Measurements from ENCODE around the gene FFAR2.
"Not testable (repeated sequence)": the region's sequence is repeated elsewhere in the genome, so short reads cannot be mapped to it uniquely, and the experiment has no call there.

FFAR2 gene

DNA sequence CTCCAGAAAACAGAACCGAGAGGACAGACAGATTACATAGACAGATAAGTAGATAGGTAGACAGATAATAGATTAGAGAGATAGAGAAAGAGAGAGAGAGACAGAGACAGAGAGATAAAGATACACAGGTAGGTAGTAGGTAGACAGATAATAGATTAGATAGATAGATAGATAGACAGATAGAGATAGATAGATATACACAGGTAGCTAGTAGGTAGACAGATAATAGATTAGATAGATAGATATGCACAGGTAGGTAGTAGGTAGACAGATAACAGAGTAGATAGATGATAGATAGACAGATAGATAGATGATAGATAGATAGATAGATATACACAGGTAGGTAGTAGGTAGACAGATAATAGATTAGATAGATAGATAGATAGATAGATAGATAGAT lies 10.1 kb downstream of the FFAR2 start:
- DNase-seq: no peak

DNA sequence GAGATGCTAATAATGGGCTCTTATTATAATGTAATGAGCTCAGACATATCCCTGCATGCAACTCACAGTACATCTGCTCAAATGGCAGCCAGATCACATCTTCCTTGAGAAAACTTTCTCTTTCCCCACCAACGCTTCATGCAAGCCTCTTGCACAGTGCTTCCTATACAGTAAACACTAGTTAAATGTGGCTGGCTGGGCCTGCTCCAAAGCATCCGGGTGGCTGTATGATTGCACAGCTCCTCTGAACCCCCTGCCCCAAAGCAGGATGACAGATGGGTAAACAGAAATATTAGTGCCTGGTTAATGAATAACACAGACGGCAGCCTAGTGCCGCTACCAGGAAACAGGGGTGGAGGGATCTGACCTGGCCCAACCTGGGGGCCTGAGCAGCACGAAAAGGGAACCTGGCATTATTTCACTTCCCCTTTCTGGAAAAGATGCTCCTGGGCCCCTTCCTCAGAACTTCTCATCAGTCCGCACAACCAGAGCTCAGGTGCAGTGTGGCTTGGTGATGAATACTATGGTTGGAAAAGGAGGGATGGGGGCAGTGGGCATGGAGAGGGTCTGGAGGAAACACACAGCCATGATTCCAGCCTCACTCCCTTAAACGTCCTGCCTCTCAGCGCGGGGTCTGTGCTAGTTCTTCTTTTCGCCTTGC lies 10.8 kb downstream of the FFAR2 start:
- no peak for DNase-seq

DNA sequence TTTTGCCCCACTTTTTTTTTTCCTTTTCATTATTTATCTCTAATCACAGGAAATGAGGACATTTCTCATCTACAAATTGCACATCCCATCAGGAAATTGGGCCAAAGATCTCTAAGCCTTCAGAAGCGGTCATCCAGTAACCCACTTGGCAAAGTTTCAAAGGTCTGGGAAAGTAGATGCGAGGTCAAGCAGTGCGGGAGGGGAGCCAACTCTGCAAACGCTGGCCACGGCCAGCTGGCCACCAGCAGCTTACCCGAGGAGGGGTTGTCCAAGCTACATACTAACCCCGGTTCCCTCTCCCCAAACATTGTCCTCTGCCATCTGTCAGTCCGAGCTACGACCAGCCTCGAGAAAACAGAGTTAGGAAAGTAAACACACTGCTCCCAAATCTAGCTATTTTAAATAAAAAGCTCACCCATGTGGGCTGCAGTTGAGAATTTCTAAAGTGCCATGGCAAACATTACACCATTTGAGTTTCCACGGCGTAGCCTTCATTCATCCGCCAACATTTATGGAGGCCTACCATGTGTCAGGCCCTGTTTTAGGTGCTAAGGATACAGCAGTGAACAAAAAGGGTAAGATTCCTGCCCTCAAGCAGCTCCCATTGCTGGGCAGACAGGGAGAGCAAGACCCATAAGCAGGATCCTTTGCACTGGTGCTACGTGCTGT lies 11.5 kb downstream of the FFAR2 start:
- DNase-seq: no peak

DNA sequence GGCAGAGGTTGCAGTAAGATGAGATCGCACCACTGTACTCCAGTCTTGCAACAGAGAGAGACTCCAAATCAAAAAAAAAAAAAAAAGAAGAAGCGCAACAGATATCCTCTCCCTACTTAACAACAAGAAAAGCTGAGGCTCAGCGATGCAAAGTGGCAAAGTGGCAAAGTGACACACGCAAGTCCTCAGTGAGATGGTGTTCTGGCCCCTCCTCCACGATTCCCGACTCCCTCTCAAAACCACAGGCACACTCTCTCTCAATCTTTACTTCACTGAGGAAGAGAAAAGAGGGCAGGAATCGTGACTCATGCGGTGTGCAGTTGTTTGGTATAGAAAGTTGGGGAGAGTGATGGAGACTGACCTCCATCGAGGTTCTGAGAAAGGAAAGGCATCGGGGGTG lies 12.6 kb downstream of the FFAR2 start:
- no peak for DNase-seq

DNA sequence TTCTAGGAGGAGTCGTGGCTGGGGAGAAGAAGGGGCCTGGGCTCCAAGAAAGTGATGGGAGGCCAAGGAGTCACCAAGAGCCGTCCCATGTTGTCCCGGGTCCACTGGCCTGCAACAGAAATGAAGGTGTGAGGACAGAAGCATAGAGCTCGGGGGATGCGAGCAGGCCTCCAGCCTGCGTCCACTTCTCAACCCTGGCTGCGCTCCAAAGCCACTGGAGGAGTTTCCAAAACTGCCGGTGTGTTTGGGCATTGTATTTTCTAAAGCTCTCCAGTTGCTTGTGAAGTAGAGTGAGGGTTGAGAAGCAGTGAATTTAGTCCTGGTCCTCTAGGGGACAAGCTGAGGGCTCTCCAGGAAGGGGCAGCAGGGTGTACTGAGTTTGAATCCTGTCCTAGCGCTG lies 13.0 kb downstream of the FFAR2 start:
- no peak for DNase-seq

DNA sequence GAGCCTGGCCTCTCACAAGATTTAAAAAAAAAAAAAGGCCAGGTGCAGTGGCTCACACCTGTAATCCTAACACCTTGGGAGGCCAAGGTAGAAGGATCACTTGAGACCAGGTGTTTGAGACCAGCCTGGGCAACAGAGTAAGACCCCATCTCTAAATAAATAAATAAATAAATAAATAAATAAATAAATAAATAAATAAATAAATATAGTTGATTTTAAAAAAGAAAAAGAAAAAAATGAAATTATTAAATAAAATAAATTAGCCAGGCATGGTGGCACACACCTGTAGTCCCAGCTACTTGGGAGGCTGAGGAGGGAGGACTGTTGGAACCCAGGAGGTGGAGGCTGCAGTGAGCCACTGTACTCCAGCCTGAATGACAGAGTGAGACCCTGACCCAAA lies 13.7 kb downstream of the FFAR2 start:
- DNase-seq: not testable (repeated sequence)

DNA sequence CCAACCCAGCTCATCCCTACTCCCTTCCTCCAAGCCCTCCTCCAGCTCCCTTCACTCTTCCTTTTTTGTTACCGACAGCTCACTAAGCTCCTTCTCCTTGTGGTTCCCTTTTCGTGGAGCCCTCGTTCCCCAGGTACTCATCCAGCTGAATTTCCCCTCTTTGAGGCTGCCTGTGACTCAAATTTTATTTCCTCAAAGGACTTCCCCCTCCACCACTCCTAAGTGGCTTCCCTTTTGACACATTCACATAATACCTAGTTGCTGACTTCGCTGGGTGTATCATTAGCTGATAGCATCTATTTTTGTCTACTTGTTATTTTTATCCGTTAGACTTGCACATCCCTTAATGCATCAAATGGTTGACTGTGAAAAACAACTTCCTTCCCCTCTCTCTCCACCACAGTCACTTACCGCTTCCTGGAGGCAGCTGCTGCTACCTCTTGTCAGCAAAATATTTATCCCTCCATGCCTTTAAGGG lies 14.5 kb downstream of the FFAR2 start:
- peak; percentile 71 for DNase-seq

DNA sequence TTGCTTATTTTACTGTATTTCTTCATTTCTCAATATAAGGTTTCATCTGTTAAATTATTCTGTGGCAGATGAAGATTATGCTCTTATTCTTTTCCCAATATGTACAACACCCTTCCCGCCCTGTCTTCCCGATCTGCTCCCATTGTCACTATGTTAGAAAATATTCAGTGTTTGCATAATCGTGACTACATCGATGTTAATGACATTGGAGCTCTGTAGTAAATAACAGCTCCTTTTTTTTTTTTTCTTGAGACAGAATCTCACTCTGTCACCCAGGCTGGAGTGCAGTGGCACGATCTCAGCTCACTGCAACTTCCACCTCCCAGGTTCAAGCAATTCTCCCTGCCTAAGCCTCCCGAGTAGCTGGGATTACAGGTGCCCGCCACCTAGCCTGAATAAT lies 14.9 kb downstream of the FFAR2 start:
- not testable (repeated sequence) for DNase-seq

DNA sequence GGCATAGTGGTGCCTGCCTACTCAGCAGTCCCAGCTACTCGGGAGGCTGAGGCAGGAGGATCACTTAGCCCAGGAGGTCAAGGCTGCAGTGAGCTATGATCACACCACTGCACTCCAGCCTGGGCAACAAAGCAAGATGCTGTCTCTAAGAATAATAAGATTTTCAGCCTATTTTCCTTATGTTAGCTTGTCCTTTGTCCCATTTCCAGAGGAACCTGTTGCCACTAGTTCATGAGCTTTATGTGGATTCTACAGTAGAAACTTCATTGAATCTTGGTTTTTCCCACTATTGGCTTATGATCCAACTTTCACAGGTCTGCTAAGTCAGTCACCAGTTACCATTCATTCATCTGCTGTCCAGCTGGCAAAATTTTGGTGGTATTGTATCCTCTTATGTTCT lies 18.2 kb downstream of the FFAR2 start:
- DNase-seq: no peak

DNA sequence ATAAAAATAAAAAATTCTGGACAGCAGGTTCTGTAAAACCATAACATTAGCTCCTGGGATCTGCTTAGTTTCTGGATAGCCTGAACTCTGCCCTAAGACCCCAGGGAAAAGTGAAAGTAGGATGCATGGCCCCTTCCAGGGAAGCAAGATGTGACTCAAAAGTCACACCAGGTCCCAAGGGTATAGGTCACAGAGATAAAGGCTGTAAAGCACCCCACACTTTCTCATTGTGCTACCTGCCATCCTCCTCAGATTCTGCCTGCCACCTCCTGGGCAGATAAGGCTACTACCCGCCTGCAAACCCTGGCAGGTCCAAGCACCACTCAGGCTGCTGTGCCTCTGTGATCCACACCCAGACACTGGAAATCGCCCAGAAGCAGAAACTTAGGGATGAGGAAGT lies 20.6 kb downstream of the FFAR2 start:
- peak; percentile 56 for DNase-seq

DNA sequence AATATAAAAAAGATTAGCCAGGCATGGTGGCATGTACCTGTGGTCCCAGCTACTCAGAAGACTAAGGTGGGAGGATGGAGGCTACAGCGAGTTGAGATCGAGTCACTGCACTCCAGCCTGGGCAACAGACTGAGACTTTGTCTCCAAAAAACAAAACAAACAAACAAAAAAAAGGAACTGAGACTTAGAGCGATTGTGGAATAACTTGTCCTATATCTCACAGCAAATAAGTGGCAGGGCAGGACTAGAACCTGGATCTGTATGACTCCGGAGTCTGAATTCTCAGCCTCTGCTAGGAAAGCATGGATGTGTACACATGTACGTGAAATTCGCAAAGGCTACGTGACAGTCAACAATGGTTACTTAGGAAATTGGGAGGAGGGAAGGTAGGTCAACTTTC lies 22.1 kb downstream of the FFAR2 start:
- no peak for DNase-seq

DNA sequence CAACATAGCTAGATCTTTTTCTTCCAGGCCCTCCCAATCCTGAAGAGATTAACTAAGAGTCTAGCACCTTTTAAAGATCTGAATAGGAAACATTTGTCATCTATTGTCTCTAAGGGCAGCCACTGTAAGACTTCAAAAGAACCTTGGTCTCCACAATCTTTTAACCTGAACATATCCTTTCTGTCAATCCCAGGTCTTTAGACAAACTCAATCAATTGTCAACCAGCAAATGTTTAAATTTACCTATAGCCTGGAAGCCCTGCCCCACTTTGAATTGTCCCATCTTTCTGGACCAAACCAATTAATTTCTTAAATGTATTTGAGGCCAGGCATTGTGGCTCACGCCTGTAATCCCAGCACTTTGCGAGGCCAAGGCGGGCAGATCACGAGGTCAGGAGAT lies 23.0 kb downstream of the FFAR2 start:
- not testable (repeated sequence) for DNase-seq

DNA sequence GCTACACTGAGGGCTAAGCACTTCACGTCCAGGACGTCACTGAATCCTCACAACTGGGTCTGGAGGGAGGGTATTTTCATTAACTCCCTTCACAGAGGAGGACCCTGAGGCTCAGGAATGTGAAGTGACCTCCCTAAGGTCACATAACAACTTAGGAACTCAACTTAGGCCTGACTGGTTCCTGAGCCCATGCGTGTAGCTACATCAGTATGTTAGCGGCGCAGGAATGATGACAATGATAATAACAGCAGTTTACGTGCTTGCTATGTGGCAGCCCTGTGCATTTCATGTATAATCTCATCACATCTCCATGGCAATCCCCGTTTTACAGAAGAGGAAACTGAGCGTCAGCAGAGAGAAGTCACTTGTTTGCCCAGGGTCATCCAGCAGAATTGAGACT lies 23.9 kb downstream of the FFAR2 start:
- DNase-seq: no peak

DNA sequence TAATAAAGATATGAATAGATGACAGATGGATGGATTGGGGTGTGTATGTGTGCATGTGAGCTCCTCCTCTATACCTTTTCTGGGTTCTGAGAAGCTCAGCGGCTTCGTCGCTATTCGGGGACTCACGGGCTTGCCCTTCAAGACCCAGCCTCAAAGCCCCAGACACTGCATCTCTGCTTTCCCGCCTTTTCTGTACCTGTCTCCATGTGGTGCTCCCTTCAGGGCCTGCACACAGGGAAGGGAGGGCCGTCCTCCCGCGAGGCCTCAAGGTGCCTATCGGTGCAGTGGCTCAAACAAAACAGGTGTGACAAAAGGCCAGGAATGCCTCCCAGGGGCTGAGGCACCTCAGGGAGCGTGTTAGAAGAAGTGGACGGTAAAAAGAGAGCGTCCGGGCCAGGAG lies 26.0 kb downstream of the FFAR2 start:
- DNase-seq: no peak

DNA sequence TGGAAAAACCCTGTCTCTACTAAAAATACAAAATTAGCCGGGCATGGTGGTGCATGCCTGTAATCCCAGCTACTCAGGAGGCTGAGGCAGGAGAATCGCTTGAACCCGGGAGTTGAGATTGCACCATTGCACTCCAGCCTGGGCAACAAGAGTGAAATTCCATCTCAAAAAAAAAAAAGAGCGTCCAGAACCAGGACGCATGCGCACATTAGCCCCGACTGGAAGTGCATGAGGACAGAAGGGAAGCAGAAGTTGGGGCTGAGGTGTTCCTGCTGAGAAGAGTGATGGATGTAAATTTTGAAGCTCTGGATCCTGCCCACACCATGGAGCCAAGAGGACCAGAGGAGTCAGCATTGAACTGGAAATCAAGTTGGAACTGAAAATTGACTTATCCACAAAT lies 26.5 kb downstream of the FFAR2 start:
- DNase-seq: not testable (repeated sequence)

DNA sequence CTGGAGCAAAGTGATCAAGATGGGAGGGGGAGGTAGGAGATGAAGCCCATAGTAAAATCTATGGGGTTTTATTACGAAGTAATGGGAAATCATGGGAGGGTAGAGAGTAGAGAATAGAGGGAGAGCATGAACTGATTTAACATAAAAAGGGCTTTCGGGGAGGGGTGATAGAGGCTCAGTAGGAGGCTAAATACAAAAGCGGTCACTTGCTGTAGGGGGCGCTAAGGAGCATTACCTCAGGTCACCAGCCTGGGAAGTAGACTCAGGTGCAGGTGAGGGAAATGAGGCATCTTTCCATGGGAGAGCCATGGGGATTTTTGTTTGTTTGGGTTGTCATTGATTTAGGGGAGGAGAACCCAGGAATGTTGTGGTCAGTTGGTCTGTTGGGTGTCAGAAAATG lies 28.1 kb downstream of the FFAR2 start:
- no peak for DNase-seq

DNA sequence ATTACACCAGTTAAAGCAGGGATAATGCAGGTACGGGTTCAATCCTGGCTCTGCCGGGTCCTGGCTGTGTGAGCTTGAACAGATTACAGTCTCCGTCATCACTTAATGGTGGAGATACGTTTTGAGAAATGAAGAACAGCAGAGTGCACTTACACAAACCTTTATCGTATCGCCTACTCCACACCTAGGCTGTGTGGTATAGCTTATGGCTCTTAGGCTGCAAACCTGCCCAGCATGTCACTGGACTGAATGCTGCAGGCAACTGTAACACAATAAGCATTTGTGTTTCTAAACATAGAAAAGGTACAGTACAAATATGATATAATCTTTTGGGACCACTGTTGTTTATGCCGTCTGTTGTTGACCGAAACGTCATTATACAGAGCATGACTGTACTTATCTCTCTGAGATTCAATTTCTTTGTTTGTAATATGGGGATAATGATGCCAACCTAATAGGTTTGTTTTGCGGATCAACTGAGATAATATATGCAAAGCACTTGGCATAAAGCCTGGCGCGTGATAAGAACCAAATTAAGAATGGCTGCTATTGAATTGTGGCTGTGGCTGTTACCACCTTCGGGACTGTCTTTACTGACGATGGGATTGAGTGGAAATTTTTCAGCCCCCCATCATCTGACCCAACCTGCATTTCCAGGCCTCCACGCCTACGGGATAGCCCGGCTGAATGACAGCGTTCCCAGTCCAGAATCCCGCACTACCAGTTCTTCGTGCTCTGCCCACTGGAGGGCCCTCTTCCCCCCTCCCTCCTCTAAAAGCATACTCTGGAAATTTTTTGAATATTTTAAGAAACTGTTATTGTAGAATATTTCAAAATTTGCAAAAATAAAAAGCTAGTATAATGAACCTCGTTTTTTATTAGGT lies 31.0 kb downstream of the FFAR2 start:
- DNase-seq: no peak

DNA sequence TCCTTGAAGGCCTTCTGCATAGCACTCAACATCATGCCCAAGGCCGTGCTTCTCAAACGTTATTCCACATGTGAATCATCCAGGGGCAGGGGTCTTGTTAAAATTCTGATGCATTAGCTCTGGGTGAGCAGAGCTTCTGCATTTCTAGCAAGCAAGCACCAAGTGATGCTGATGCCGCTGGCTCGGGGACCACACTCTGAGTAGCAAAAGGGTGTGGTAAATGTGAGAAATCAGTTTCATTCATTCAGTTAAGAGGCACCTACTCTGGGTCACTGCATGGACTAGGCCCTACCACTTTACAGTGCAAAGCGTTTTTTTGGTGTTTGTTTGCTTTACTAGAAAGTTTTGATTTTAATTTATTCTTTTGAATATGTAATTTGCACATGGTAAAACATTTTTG lies 35.0 kb downstream of the FFAR2 start:
- no peak for DNase-seq

DNA sequence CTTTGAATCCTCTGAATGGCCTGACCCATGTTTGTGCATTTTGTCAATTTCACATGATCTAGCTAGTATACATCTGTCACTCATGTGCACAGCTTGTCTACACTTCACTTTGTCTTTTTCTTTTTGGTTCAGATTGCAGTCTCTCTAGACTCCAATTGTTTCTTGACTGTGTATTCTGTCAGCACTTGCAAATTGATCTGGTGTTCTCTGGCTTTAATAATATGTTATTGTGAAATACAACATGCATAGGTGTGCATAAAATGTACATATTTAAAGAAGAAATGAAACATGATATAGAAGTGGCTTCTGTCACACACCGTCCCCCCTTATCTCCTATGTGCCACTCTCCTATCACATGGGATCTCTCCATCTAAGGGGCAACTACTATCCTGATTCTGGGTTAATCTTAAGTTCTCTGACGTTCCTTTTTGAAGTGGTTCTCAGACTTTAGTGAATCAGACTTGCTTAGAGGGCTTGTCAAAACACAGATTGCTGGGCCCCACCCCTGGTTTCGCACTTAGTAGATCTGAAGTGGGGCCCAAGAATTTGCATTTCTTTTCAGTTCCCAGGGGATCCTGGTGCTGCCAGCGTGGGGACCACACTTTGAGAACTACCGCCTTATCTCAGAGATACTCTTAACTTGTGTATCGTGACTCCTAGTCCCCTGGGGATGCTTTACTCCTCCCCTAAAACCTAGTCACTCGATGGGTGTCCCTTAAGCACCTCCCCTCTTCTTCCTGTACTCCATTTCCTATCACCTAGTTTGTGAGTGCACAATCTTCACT lies 36.4 kb downstream of the FFAR2 start:
- DNase-seq: no peak

DNA sequence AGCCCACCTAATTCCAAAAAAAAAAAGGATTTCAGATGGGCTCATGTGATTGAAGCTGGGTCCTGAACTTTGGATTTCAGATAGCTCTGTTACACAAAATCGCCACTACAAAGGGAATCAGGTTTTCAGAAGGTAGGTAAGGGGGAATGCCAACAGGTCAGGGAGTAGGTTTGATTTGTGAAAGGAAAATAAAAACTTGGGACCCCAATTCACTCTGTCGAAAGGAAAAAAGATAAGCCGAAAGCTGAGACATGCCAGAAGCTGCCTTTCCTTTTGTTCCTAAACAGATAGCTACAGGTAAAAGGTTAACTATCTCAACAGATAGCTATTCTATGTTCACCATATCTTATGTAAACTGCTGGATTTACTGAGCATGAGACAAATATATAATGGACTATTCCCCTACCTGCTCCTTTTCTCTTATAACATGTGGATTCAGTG lies 38.2 kb downstream of the FFAR2 start:
- no peak for DNase-seq

DNA sequence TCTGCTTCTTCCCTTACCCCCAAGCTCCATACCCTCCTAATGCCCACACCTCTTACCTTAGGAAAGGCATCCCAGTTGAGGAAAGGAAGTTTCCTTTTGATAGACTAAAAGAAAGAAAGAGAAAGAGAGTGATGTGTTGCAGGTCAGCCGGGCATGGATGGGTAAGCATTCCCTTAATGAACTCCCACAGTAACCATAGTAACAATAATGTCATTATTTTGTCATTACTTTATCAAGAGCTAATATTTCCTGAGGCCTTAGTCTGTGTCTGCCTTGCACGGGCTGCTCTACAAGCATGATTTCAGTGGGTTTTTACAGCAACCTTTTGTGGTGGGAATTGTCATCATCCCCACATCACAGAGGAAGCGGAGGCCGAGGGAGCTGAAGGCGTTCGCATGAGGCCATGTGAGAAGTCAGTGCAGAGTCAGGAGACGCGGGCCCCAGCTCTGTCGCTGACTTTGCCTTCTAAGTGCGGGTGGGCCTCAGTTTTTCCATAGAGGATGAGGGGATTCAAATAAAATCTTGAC lies 39.7 kb downstream of the FFAR2 start:
- no peak for DNase-seq

DNA sequence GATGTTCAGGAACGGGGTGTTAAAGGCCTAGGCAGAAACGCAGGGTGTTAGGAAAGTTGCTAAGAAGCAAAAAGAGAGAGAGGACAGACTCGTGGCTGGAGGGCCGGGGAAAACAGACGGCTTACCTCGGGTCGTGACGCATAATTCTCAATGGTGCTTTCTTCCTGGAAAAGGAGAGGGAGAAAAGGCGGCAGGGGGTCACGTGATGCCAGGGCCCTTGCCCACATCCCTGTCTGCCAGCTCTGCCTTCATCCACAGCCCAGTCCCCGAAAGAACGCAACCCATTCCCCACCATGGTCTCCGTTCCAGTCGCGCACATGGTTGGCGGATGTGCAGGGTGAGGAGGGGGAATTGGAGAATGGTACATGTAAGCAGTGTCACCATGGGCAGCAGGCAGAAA lies 40.6 kb downstream of the FFAR2 start:
- no peak for DNase-seq

DNA sequence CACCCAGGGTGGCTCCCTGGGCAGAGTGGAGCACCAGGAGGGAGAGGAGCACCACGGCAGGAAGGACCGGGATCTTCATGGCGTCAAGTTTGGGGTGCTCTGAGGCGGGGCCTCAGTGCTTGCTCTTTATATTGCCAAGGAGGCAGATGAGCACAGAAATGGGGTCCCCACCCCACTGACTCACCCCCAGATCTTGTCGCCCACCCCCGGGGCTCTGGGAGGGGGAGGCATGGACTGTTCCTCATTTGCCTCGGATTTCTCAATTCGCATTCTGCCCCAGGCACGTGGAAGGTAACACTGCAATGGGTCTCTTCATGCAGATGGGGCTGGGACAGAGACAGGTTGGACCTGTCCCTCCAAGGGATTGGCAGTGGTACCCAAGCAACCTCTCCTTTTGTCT lies 42.3 kb downstream of the FFAR2 start, which contains the start of gene KRTDAP:
TSS of gene KRTDAP (minus strand) at position 101 of the 400 bp plus-strand sequence. CDS start at position 79, 22 bp downstream.
- no peak for DNase-seq
